Osteocyte (in vitro differentiated cells): ENCODE results near the gene ZNF536. TPM values are rescaled to one million over a fixed set of nuclear protein-coding genes. Genes with fewer than 3 reads are reported as not detected.

Experiments used
- DNase-seq: peaks from one replicate; pipeline ENCODE4 v3.0.0; 2021; ENCODE audit warnings: mixed read lengths; ENCODE audit not compliant: unreplicated experiment; ENCODE audit errors: extremely low spot score
- H3K27ac Mint-ChIP-seq: one replicate; pipeline ENCODE4 v1.8.0; 2021; ENCODE audit warnings: mild to moderate bottlenecking, mixed read lengths; ENCODE audit not compliant: unreplicated experiment
- H3K27me3 Mint-ChIP-seq: one replicate; pipeline ENCODE4 v1.8.0; 2021; ENCODE audit warnings: mixed read lengths; ENCODE audit not compliant: unreplicated experiment
- H3K36me3 Mint-ChIP-seq: one replicate; pipeline ENCODE4 v1.8.0; 2021; ENCODE audit warnings: mixed read lengths; ENCODE audit not compliant: unreplicated experiment
- H3K4me1 Mint-ChIP-seq: one replicate; pipeline ENCODE4 v1.8.0; 2021; ENCODE audit warnings: mixed read lengths; ENCODE audit not compliant: unreplicated experiment
- H3K4me3 Mint-ChIP-seq: one replicate; pipeline ENCODE4 v1.8.0; 2021; ENCODE audit warnings: mild to moderate bottlenecking, moderate library complexity, mixed read lengths; ENCODE audit not compliant: unreplicated experiment
- H3K9me3 Mint-ChIP-seq: one replicate; pipeline ENCODE4 v1.8.0; 2021; ENCODE audit warnings: mixed read lengths; ENCODE audit not compliant: unreplicated experiment
- total RNA-seq: library from RNA; stranded (reverse); gene quantifications from 2 replicates; pipeline ENCODE4 v1.2.1, GENCODE V29; 2021
- TF ChIP-seq, protein P1 (sequence below): fragments of 200-600 bp; sonication (generic); IDR thresholded peaks from 2 replicates; pipeline ENCODE4 v1.5.0; 2021; ENCODE audit warnings: antibody characterized with exemption, mild to moderate bottlenecking, moderate library complexity

ZNF536 gene
- total RNA-seq, 1 donor from 2014 or later, result not detected

DNA sequence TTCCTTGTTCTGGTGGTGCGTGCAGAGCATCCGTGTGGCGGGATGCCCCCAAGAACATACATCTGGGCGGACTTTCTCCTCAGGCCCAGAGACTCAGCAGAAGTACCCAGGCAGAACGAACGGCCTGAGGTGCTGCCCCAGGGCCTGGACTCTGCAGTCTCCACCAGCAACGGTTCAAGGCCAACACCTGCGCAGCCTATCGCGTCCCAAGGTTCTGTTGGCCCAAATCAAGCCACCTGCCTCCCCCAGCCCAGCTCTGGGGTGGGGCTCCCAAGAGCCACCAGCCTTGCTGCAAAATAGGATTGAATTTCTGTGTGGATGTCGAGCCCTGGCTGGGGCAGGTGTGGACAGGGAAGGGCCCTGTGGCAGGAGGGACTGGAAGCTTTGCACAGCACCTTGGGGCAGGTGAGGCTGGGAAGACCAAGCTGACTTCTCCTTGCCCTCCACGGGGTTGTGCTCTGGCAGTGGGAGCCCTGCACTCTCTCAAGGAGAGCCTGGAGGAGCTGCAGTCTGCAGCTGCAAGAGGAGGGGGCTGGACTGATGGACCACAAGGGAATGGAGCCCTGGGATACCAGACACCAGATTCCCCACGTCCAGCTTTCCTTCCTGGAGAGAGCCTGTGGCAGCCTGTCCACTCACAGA is 146.9 kb downstream of the ZNF536 start:
- no peaks in the 10 kb centered on the region for H3K27me3 Mint-ChIP-seq
- no peaks in the 10 kb centered on the region for H3K36me3 Mint-ChIP-seq
- TF ChIP-seq, protein P1, sequence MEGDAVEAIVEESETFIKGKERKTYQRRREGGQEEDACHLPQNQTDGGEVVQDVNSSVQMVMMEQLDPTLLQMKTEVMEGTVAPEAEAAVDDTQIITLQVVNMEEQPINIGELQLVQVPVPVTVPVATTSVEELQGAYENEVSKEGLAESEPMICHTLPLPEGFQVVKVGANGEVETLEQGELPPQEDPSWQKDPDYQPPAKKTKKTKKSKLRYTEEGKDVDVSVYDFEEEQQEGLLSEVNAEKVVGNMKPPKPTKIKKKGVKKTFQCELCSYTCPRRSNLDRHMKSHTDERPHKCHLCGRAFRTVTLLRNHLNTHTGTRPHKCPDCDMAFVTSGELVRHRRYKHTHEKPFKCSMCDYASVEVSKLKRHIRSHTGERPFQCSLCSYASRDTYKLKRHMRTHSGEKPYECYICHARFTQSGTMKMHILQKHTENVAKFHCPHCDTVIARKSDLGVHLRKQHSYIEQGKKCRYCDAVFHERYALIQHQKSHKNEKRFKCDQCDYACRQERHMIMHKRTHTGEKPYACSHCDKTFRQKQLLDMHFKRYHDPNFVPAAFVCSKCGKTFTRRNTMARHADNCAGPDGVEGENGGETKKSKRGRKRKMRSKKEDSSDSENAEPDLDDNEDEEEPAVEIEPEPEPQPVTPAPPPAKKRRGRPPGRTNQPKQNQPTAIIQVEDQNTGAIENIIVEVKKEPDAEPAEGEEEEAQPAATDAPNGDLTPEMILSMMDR, result no peak
- DNase-seq, result no peak
- no peak overlapping the region for H3K4me3 Mint-ChIP-seq
- H3K27ac Mint-ChIP-seq, result no peak overlapping the region
- no peaks in the 10 kb centered on the region for H3K4me1 Mint-ChIP-seq
- peaks cover 31% of the 10 kb centered on the region for H3K9me3 Mint-ChIP-seq

DNA sequence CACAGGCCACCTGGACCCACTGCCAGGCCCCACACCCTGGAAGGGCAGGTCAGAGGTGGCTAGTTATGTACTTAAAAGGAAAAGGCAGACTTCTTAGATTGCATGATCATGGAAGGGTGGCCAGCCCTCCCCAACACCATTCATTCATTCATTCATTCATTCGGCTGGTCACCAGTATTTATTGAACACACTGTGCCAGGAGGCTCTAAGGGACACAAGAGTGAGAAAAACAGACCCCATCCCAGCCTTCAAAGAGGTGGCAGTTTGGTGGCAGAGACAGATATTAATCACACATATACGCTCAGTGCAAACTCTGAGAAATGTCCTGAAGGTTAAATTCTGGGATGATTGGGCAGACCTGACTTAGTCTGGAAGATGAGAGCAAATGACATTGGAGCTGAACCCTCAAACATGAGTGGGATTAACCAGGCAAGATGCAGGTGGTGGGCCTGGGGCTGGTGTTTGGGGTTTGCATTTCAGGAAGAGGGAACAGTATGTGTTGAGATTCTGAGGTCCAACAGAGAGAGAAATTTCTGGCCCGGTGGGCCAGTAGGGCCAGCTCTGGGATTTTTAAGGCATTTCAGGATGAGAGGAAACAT is 147.5 kb downstream of the ZNF536 start:
- Mint-ChIP-seq H3K4me3 (no peak overlapping the region), H3K27me3 (no peaks in the 10 kb centered on the region), H3K4me1 (no peaks in the 10 kb centered on the region), H3K36me3 (no peaks in the 10 kb centered on the region), H3K9me3 (peaks cover 30% of the 10 kb centered on the region), H3K27ac (no peak overlapping the region)
- TF ChIP-seq, protein P1, result no peak
- DNase-seq, result no peak

DNA sequence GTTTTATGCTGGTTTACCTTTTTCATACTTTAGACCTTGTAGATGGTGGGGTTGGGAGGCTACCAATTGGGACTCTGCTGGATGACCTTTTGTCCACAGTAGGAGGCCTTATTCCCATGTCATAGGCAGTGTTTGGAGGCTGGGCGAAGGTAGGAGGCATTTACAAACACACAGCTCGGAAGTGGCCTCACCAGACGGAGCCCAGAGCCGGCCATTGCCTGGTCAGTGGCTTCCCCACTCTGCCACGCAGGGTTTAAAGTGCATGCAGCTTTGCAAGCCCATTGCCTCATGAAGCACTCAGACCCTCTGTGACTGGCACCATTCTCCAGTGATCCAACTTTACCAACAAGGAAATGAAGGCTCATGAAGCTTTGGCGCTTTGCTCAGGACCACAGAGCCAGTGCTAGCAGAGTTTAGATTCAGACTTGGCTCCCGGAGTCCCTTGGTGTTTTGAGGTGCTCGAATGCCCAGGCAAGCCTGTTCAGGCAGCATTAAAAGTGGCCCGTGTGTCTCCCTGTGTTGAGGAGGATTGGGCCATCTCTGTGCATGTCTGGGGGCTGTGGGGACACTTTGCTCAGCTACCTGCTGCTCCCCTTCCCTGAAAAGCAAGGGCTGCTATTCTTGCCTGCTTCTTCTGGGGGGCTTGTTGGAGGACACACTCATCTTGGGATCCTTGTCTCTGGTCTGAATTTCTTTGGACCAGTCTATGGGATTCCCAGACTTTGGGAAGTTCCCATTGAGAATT is 148.7 kb downstream of the ZNF536 start:
- Mint-ChIP-seq H3K4me1 (no peaks in the 10 kb centered on the region), H3K27me3 (no peaks in the 10 kb centered on the region), H3K36me3 (no peaks in the 10 kb centered on the region), H3K4me3 (no peak overlapping the region), H3K9me3 (peaks cover 31% of the 10 kb centered on the region), H3K27ac (no peak overlapping the region)
- no peak for DNase-seq
- TF ChIP-seq, protein P1, result no peak

DNA sequence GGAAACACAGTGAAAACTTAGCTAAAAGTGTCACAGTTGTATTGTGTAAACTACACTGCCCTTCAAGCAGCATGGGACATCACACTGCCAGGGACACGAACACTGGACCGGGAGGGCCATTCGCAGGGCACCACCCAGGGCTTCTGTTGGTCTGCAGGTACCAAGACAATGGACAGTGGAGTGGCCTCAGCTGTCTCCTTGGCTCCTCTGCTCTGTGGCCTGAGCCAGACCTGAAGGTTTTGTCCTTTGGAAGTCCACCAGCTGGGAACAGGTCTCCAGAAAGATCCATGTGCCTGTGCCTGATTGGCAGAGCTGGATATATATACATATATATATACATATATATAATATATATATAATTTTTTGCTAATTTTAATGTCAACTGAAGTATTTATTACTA is 149.8 kb downstream of the ZNF536 start:
- no peak overlapping the region for H3K27ac Mint-ChIP-seq
- H3K4me1 Mint-ChIP-seq, result no peaks in the 10 kb centered on the region
- H3K4me3 Mint-ChIP-seq, result no peak overlapping the region
- TF ChIP-seq, protein P1, result no peak
- no peak for DNase-seq
- no peaks in the 10 kb centered on the region for H3K27me3 Mint-ChIP-seq
- peaks cover 23% of the 10 kb centered on the region for H3K9me3 Mint-ChIP-seq
- no peaks in the 10 kb centered on the region for H3K36me3 Mint-ChIP-seq

DNA sequence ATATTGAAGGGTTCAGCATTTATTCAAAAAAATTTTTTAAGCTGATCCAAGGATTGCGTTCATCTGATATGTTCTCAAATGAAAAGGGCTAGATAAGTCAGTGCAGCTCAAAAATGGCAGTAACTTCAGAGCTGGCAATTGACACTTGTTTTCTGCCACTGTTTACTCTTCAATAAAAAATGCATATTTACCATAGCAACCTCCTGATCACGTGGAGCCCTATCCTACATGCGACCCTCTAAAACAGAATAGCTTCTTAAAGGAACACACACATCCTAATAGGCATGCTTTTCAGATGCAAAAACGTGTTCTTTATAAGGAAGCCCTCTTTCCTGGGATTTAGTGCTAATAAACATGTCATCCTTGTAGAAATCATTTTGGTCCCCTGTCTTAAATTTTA is 150.2 kb downstream of the ZNF536 start:
- H3K9me3 Mint-ChIP-seq, result peaks cover 26% of the 10 kb centered on the region
- DNase-seq, result no peak
- H3K27me3 Mint-ChIP-seq, result no peaks in the 10 kb centered on the region

More for the DNA sequence above, 150.2 kb downstream of the ZNF536 start:
- no peak overlapping the region for H3K27ac Mint-ChIP-seq
- H3K36me3 Mint-ChIP-seq, result no peaks in the 10 kb centered on the region
- no peak overlapping the region for H3K4me3 Mint-ChIP-seq
- TF ChIP-seq, protein P1, result no peak
- H3K4me1 Mint-ChIP-seq, result no peaks in the 10 kb centered on the region
